HG03575 (cell line): Measurements from ENCODE around the gene PANK1.
"Not testable (repeated sequence)": the region's sequence is repeated elsewhere in the genome, so short reads cannot be mapped to it uniquely, and the experiment has no call there.

Experiments used
- ATAC-seq: cut with Tn5 transposase; IDR thresholded peaks from one replicate; pipeline ENCODE4 v1.9.1; 2021; ENCODE audit not compliant: unreplicated experiment, insufficient number of reproducible peaks, low FRiP score; ENCODE audit errors: extremely low read depth

Gene PANK1

DNA sequence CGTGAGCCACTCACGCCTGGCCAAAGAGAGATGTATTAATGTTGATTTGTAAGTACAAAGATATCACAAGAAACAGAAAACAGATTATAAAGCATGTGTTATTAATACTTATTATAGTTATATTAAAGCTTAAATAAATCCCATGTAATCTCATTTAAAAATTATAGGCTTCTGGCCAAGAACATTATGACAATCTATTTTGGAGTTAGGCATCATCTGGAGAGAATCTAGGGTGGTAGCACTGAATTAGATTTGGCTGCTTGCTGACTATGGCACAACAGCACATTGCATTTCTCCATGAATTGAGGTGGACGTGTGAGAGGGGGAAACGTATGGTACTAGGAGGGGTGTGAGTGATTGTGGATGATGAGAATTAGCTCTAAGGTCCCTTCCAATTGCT, 92.8 kb downstream of the PANK1 start:
- ATAC-seq = no peak

DNA sequence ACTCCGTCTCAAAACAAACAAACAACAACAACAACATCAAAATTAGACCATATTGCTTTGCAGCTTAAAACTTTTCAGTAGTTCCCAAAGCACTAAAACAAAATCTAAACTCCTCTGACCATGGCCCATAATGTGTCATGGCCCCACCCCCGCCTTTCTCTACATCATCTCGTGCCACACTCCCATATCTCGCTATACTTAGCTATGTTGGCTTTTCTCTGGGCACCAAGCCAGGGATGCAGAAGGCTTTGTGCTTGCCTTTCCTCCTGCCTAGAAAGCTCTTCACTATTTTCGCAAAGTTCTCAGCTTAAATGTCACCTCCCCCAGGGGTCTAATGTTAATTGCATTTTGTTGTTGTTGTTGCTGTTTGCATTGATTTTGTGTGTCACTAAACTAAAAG, 94.5 kb downstream of the PANK1 start:
- ATAC-seq = no peak

DNA sequence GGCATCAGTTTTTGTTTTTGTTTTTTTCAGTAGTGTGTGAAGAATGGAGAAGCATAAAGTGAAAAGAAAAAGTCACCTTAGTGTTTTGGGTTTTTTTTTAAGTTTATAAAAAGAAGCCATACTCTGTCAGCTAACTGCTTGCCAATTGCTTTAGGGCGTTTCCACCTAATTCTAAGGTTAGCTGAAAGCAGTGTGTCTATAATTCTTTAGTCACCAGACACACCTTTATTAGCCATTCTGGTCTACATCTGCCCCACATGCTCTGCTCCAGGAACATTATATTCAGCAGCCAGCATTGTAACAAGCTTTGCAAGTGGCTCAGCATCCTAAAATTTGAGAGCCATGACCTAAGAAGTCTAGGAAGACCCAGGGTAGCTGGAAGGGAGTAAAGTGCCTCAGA, 95.5 kb downstream of the PANK1 start:
- no peak for ATAC-seq

DNA sequence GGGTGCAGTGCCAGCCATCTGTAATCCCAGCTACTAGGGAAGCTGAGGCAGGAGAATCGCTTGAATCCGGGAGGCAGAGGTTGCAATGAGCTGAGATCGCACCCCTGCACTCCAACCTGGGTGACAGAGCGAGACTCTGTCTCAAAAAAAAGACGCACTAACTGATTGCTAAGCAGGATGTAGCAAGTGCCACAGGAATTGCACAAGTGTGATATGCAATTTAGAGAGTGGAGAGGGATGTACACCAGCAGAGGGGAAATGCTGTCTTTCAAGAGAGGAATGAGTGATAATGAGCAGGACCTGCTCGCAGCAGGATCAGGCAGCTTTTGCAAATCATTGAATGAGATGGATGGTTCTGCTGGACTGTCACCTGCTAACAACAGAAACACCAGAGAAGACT, 96.4 kb downstream of the PANK1 start:
- no peak for ATAC-seq

DNA sequence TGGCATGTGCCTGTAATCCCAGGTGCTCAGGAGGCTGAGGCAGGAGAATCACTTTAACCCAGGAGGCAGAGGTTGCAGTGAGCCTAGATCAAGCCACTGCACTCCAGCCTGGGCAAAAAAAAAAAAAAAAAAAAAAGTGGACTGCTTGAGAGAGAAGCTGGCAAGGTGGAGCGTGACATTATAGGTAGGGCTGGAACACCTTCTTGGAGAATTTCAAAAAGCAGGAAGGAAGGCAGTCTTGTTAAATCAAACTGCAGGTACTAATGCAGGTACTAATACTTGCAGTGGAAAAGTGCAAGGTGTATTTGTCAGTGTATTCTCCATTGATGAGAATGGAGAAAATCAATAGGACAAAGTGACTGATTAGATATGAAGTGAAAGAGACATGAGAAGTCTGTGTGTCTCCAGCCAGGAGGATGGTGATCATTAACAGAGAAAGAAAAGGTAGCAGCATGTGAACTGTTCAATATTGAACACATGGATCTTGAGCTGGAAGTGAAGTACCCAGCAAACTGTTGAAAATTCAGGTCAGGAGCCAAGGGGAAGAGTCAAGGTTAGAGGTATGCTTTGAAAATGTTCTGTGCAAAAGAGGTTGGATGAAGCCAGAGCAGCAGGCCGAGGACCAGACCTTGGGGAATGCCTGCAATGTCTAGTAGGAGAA, 97.1 kb downstream of the PANK1 start:
- ATAC-seq = no peak

DNA sequence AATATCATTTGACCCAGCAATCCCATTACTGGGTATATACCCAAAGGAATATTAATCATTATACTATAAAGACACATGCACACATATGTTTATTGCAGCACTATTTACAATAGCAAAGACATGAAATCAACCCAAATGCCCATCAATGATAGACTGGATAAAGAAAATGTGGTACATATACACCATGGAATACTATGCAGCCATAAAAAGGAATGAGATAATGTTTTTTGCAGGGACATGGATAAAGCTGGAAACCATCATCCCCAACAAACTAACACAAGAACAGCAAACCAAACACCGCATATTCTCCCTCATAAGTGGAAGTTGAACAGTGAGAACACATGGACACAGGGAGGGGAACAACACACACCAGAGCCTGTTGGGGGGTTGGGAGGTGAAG, 98.4 kb downstream of the PANK1 start:
- ATAC-seq = not testable (repeated sequence)

DNA sequence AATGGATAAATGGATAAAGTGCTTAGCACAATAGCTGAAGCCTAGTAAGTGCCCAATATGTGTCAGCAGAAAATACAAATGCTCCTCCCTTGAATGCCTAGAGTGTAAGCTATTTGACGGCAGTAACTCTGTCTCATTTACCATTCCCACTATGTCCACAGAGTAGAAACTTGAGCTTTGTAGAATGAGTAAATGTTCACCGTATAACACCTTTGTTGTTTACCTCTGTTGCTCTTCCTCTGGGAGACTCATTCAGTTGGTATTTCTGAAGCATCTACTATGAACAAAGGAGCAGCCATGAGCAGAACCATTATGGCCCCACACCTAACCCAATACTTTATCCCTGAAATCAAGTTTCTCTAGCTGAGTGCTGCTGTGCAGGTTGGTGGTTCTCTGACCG, 101.2 kb downstream of the PANK1 start:
- no peak for ATAC-seq

DNA sequence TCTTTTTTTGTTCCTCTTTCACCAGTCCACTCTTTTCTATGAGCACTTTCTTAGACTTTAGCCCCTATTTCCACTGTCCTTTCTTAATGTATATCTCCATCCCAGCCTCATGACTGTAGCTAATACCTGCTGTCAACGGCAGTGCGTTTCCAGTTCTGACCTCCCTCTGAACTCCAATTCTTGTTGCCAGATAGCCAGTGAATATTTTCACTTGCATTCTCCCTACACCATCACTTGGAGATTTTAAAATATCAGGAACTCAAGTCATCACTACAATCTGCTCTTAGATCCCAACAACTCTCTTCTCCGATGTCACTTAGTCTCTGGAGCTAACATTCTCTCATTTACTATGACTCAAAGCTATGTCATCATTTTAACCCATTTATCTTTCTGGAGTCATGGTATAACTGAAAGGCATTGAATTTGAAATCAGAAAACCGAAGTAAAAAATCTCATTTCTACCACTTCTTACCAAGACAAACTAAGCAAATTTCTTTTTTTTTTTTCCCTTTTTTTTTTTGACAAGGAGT, 104.6 kb downstream of the PANK1 start:
- ATAC-seq = no peak

DNA sequence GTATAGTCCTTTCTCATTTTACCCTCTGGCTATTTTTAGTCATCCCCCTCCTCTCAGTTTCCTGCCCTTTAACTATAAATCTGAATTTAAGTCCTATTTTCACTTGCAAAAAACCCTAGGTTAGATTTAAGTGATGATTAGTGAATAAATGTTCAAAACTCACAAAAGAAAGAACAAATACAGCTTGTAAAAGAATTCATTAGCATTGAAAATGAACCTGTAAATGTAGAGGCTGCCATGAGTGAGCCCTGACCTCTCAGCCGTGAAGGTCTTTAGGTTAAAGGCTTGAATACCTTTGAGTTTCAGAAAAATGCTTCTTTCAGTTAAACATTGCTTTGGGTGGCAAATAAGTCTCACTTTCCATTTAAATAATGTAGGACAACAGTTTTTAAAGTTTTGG, 107.7 kb downstream of the PANK1 start:
- no peak for ATAC-seq

DNA sequence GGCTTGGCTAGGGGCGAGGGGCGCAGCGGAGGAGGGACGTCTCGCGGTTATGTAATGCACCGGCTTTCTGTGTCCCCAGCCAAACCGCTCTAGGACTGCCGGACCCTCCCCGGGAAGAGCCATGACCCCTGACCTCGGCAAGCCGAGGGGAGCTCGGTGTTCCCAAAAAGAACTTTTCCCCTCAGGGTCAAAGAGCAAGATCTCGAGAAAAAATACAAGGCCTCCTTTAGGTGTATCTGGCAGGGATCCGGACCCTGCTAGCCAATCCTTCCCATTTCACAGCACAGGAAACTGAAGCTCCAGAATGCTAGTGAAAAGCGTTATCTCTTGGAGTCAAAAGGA, 109.1 kb downstream of the PANK1 start:
- ATAC-seq = no peak

DNA sequence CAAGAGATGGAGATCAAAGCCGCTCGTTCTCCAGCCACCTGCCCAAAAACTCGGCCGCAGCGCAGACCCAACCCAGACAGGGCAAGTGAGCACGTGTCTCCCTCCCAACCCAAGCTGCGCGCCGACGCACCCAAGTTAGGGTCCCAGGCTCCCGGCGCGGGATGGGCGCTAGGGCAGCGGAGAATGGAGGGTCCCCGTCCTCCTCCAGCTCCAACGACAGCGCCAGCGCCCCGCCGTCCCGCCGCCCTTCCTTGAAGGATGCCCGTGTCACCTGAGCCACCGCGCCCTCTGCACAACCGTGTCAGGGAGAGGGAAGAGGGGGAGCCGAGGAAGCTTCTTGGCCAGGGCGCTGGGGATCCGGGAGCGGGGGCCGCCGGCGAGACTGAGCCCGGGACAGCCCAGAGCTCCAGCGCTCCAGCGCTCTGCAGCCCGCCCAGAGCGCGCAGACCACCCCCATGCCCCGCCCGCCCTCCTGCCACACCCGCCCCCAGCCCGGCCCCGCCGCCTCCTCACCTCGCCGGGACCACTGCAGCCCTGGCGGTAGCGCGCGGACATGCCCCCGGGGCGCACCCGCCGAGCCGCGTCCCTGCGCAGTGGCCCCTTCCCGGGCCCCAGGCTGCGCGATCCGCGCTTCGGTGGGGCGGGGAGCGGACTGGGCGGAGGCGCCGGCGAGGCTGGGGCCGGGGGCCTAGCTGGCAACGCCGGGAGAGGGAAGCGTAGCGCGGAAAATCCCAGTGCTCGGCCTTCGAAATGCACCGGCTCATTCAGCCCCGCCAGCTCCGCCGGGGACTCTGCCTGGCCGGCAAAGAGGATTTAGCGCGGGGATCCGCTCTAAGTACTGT, 109.7 kb downstream of the PANK1 start, which contains the start of gene SLC16A12:
Gene SLC16A12, minus strand, starts transcription at position 424 of the 842 bp plus-strand sequence. CDS start 73,016 bp downstream, outside the sequence.
- ATAC-seq = no peak

DNA sequence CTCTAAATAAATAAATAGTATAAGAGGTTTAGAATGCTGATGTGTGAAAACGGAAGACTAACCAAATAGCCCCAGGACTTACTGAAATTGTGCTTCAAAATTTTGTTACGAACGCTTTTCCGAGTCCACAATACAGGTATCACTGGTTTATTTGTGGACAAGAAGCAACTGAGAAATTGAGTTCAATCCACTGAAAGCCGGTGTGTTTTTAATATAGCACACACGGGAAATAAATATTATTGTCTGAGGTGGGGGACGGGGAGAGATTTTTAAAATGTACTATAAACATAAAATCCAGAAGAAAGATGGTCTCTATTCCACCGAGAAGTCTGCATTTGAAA, 110.2 kb downstream of the PANK1 start:
- no peak for ATAC-seq
